H9 (cell line): Measurements from ENCODE around the gene CC2D2A. TPM values are rescaled to one million over a fixed set of nuclear protein-coding genes. Genes with fewer than 3 reads are reported as not detected.

Source experiments
- DNase-seq: peaks from one replicate; pipeline ENCODE4 v3.0.0-alpha.2; 2017
- H2AFZ ChIP-seq: one replicate; pipeline ENCODE4 v1.6.1; 2013; ENCODE audit warnings: mild to moderate bottlenecking, low read length, control low read depth, moderate library complexity
- H2AK5ac ChIP-seq: 2 replicates; pipeline ENCODE4 v1.6.1; 2013; ENCODE audit warnings: low read length, control low read depth, mixed read lengths; ENCODE audit not compliant: insufficient read length
- H2BK120ac ChIP-seq: one replicate; pipeline ENCODE4 v1.6.1; 2013; ENCODE audit warnings: low read depth, mild to moderate bottlenecking, low read length, control low read depth, inconsistent platforms; ENCODE audit not compliant: poor library complexity, severe bottlenecking
- H2BK12ac ChIP-seq: 2 replicates; pipeline ENCODE4 v1.6.1; 2013; ENCODE audit warnings: low read length, control low read depth, mixed read lengths, low read depth; ENCODE audit not compliant: insufficient read length
- H2BK15ac ChIP-seq: 2 replicates; pipeline ENCODE4 v1.6.1; 2013; ENCODE audit warnings: low read depth, low read length, control low read depth
- H2BK20ac ChIP-seq: one replicate; pipeline ENCODE4 v1.6.1; 2013; ENCODE audit warnings: low read depth, mild to moderate bottlenecking, low read length, control low read depth, inconsistent platforms; ENCODE audit not compliant: poor library complexity, severe bottlenecking
- H2BK5ac ChIP-seq: 2 replicates; pipeline ENCODE4 v1.6.1; 2013; ENCODE audit warnings: low read length, control low read depth, mixed read lengths; ENCODE audit not compliant: insufficient read length
- H3K14ac ChIP-seq: 2 replicates; pipeline ENCODE4 v1.6.1; 2013; ENCODE audit warnings: low read length, control low read depth; ENCODE audit not compliant: insufficient read depth
- H3K18ac ChIP-seq: 2 replicates; pipeline ENCODE4 v1.6.1; 2013; ENCODE audit warnings: low read depth, mild to moderate bottlenecking, mixed read lengths, low read length, control low read depth; ENCODE audit not compliant: insufficient read length
- H3K23ac ChIP-seq: 2 replicates; pipeline ENCODE4 v1.6.1; 2013; ENCODE audit warnings: low read length, control low read depth, mixed read lengths, low read depth; ENCODE audit not compliant: insufficient read length
- H3K23me2 ChIP-seq: 2 replicates; pipeline ENCODE4 v1.6.1; 2013; ENCODE audit warnings: low read depth, mild to moderate bottlenecking, mixed read lengths, low read length, control low read depth; ENCODE audit not compliant: insufficient read length, poor library complexity, severe bottlenecking
- H3K27ac ChIP-seq: 2 replicates; pipeline ENCODE4 v1.5.1; 2013; ENCODE audit warnings: low read length, control low read depth, mixed read lengths, low read depth; ENCODE audit not compliant: insufficient read length
- H3K27me3 ChIP-seq: 2 replicates; pipeline ENCODE4 v1.6.1; 2013; ENCODE audit warnings: low read length, control low read depth, inconsistent platforms; ENCODE audit not compliant: insufficient read depth
- H3K4ac ChIP-seq: 2 replicates; pipeline ENCODE4 v1.6.1; 2013; ENCODE audit warnings: low read depth, mild to moderate bottlenecking, control low read depth, inconsistent platforms, low read length, moderate library complexity
- H3K4me1 ChIP-seq: 2 replicates; pipeline ENCODE4 v1.6.1; 2013; ENCODE audit warnings: low read length, control low read depth, inconsistent platforms; ENCODE audit not compliant: insufficient read depth
- H3K4me2 ChIP-seq: 2 replicates; pipeline ENCODE4 v1.6.1; 2013; ENCODE audit warnings: low read length, control low read depth, mixed read lengths; ENCODE audit not compliant: insufficient read length, insufficient read depth
- H3K56ac ChIP-seq: 2 replicates; pipeline ENCODE4 v1.6.1; 2013; ENCODE audit warnings: low read depth, mild to moderate bottlenecking, mixed read lengths, low read length, control low read depth; ENCODE audit not compliant: insufficient read length
- H3K79me1 ChIP-seq: 2 replicates; pipeline ENCODE4 v1.6.1; 2013; ENCODE audit warnings: low read depth, mild to moderate bottlenecking, moderate library complexity, low read length, control low read depth, inconsistent platforms; ENCODE audit not compliant: insufficient read depth, poor library complexity, severe bottlenecking
- H3K79me2 ChIP-seq: 2 replicates; pipeline ENCODE4 v1.6.1; 2013; ENCODE audit warnings: low read length, control low read depth, inconsistent platforms; ENCODE audit not compliant: insufficient read depth
- H3K9ac ChIP-seq: 2 replicates; pipeline ENCODE4 v1.6.1; 2013; ENCODE audit warnings: low read length, control low read depth, mixed read lengths; ENCODE audit not compliant: insufficient read length; ENCODE audit errors: extremely low read depth
- H3K9me3 ChIP-seq: one replicate; pipeline ENCODE4 v1.6.1; 2013; ENCODE audit warnings: low read depth, low read length, inconsistent platforms; ENCODE audit not compliant: control insufficient read depth
- H3T11ph ChIP-seq: one replicate; pipeline ENCODE4 v1.6.1; 2013; ENCODE audit warnings: mild to moderate bottlenecking, low read length, control low read depth, inconsistent platforms
- H4K20me1 ChIP-seq: one replicate; pipeline ENCODE4 v1.6.1; 2013; ENCODE audit not compliant: control insufficient read depth, insufficient read length, insufficient read depth
- H4K5ac ChIP-seq: 2 replicates; pipeline ENCODE4 v1.6.1; 2013; ENCODE audit warnings: low read depth, mild to moderate bottlenecking, mixed read lengths, low read length, control low read depth; ENCODE audit not compliant: insufficient read length
- H4K8ac ChIP-seq: replicated peaks from 2 replicates; pipeline ENCODE4 v1.6.1; 2013; ENCODE audit warnings: low read length, control low read depth, mixed read lengths, low read depth; ENCODE audit not compliant: insufficient read length
- H4K91ac ChIP-seq: 2 replicates; pipeline ENCODE4 v1.6.1; 2013; ENCODE audit warnings: low read depth, mild to moderate bottlenecking, moderate library complexity, mixed read lengths, low read length, control low read depth; ENCODE audit not compliant: insufficient read length
- H3K27ac Mint-ChIP-seq, 3 experiments: 2 replicates in 2 of 3; 3 replicates in 1 of 3; pipeline ENCODE4 v1.8.0; 2020 to 2021; ENCODE audit warnings: mixed read lengths in 3 of 3, mild to moderate bottlenecking in 1 of 3, moderate library complexity in 1 of 3
- H3K27me3 Mint-ChIP-seq: 2 replicates; pipeline ENCODE4 v1.8.0; 2021; ENCODE audit warnings: low read depth, mild to moderate bottlenecking, moderate library complexity, mixed read lengths
- H3K36me3 Mint-ChIP-seq, 3 experiments: 2 replicates in 2 of 3; 3 replicates in 1 of 3; pipeline ENCODE4 v1.8.0; 2020 to 2021; ENCODE audit warnings: low read depth in 3 of 3, mixed read lengths in 3 of 3; ENCODE audit not compliant: insufficient read depth in 1 of 3
- H3K4me1 Mint-ChIP-seq, 2 experiments: 2 replicates each; pipeline ENCODE4 v1.8.0; 2020; ENCODE audit warnings: mixed read lengths in 2 of 2
- H3K4me3 Mint-ChIP-seq, 2 experiments: 2 replicates in 1 of 2; 3 replicates in 1 of 2; pipeline ENCODE4 v1.8.0; 2020 to 2021; ENCODE audit warnings: mild to moderate bottlenecking in 2 of 2, mixed read lengths in 2 of 2, moderate library complexity in 1 of 2
- H3K9me3 Mint-ChIP-seq, 2 experiments: 2 replicates in 1 of 2; 3 replicates in 1 of 2; pipeline ENCODE4 v1.8.0; 2020; ENCODE audit warnings: mild to moderate bottlenecking in 2 of 2, mixed read lengths in 2 of 2, moderate library complexity in 1 of 2
- WGBS: extraction: QIAGEN DNeasy Blood & Tissue Kit; methylation state at CpG from one replicate; pipeline ENCODE4 v1.1.7; 2013; ENCODE audit warnings: missing lambda C conversion rate, low lambda C conversion rate, mixed read lengths; ENCODE audit not compliant: insufficient read length; ENCODE audit errors: extremely low coverage; 5-methylcytosine and 5-hydroxymethylcytosine counted together
- total RNA-seq: library from RNA; stranded (reverse); gene quantifications from 2 replicates; pipeline ENCODE4 v1.2.1, GENCODE V29; 2021
- TF ChIP-seq, protein P1 (sequence below): fragments of 200-600 bp; sonication (generic); conservative IDR thresholded peaks from 3 replicates; pipeline ENCODE4 v1.8.0; 2021; ENCODE audit warnings: antibody characterized with exemption, mild to moderate bottlenecking

The CC2D2A gene
- total RNA-seq, 1 experiment from 2014 or later: 10.4 TPM

DNA sequence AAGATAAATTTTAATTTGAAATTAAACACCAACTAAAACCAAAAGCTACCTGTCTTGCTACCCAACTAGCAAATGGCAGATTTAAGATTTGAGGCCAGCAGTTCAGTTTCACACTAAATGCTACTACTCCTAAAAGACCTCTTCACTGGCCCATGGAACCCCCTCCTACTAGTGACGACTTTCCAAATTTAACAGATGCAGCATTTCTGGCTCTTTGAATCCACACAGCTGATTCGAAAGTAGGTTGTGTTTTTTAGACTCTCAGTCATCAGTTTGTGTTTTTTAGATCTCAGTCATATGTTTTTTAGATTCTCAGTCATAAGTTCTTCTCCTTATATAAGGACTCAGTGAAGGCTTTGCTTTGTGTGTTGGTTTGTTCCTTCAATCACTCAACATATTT is 11.1 kb upstream of the CC2D2A start:
- H3K27me3 ChIP-seq: no peaks in the 10 kb centered on the region
- H3K9me3 ChIP-seq: no peaks in the 10 kb centered on the region
- Mint-ChIP-seq H3K27ac (no peak overlapping the region), H3K9me3 (no peaks in the 10 kb centered on the region; a peak in 1 of 5 replicates), H3K4me3 (no peak overlapping the region), H3K36me3 (no peaks in the 10 kb centered on the region), H3K4me1 (peaks cover 4 to 5% of the 10 kb centered on the region in 2 experiments; a peak in 3 of 4 replicates), H3K27me3 (no peaks in the 10 kb centered on the region)
- no peak overlapping the region for H3K4me2 ChIP-seq
- H2AK5ac ChIP-seq: no peak overlapping the region
- H2BK20ac ChIP-seq: no peak overlapping the region
- H3K56ac ChIP-seq: no peak overlapping the region
- no peak overlapping the region for H3K14ac ChIP-seq
- H2AFZ ChIP-seq: no peak overlapping the region
- H3K23ac ChIP-seq: no peak overlapping the region
- H3K23me2 ChIP-seq: no peaks in the 10 kb centered on the region
- no peak overlapping the region for H2BK5ac ChIP-seq
- H2BK12ac ChIP-seq: no peak overlapping the region
- no peaks in the 10 kb centered on the region for H3K79me2 ChIP-seq
- no CpG with 5 or more reads among the region's 2 CpGs for WGBS
- TF ChIP-seq, protein P1, sequence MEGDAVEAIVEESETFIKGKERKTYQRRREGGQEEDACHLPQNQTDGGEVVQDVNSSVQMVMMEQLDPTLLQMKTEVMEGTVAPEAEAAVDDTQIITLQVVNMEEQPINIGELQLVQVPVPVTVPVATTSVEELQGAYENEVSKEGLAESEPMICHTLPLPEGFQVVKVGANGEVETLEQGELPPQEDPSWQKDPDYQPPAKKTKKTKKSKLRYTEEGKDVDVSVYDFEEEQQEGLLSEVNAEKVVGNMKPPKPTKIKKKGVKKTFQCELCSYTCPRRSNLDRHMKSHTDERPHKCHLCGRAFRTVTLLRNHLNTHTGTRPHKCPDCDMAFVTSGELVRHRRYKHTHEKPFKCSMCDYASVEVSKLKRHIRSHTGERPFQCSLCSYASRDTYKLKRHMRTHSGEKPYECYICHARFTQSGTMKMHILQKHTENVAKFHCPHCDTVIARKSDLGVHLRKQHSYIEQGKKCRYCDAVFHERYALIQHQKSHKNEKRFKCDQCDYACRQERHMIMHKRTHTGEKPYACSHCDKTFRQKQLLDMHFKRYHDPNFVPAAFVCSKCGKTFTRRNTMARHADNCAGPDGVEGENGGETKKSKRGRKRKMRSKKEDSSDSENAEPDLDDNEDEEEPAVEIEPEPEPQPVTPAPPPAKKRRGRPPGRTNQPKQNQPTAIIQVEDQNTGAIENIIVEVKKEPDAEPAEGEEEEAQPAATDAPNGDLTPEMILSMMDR: no peak
- no peak overlapping the region for H3T11ph ChIP-seq
- no peak overlapping the region for H4K8ac ChIP-seq
- H4K20me1 ChIP-seq: no peaks in the 10 kb centered on the region
- H3K18ac ChIP-seq: no peak overlapping the region
- H2BK120ac ChIP-seq: no peak overlapping the region
- no peak overlapping the region for H3K27ac ChIP-seq
- no peak overlapping the region for H3K9ac ChIP-seq
- H3K4ac ChIP-seq: no peak overlapping the region
- DNase-seq: no peak
- no peaks in the 10 kb centered on the region for H3K4me1 ChIP-seq
- H4K5ac ChIP-seq: no peak overlapping the region
- H2BK15ac ChIP-seq: no peak overlapping the region
- H4K91ac ChIP-seq: no peak overlapping the region
- H3K79me1 ChIP-seq: no peaks in the 10 kb centered on the region
